Liver (tissue), 9 donors: Measurements from ENCODE around the gene TRIM14. TPM values are rescaled to one million over a fixed set of nuclear protein-coding genes. Genes with fewer than 3 reads are reported as not detected.

Experiments used
- DNase-seq: peaks from one replicate; pipeline ENCODE4 v3.0.0-alpha.2; 2017; ENCODE audit warnings: low spot score
- H3K27ac ChIP-seq, 2 donors: one replicate each; pipeline ENCODE4 v1.7.0; 2013; ENCODE audit warnings: inconsistent platforms in 2 of 2, low read length in 2 of 2, control low read depth in 1 of 2, low read depth in 1 of 2, mild to moderate bottlenecking in 1 of 2
- H3K27me3 ChIP-seq, 4 donors: one replicate each; pipeline versions ENCODE4 v1.6.1 to v1.7.0; 2013; ENCODE audit warnings: low read length in 3 of 4, inconsistent platforms in 1 of 4, mild to moderate bottlenecking in 1 of 4, moderate library complexity in 1 of 4; ENCODE audit not compliant: control insufficient read depth in 4 of 4, insufficient read depth in 4 of 4
- H3K36me3 ChIP-seq, 4 donors: one replicate each; pipeline versions ENCODE4 v1.6.1 to v1.7.0; 2013; ENCODE audit warnings: low read length in 3 of 4, mild to moderate bottlenecking in 3 of 4, low read depth in 1 of 4, moderate library complexity in 1 of 4; ENCODE audit not compliant: control insufficient read depth in 4 of 4, insufficient read depth in 3 of 4
- H3K4me1 ChIP-seq, 4 donors: one replicate each; pipeline versions ENCODE4 v1.6.1 to v1.7.0; 2013; ENCODE audit warnings: low read length in 3 of 4, mild to moderate bottlenecking in 3 of 4, moderate library complexity in 1 of 4; ENCODE audit not compliant: control insufficient read depth in 4 of 4, insufficient read depth in 4 of 4
- H3K4me3 ChIP-seq, 3 donors: one replicate each; pipeline versions ENCODE4 v1.6.1 to v1.7.0; 2013; ENCODE audit warnings: low read length in 3 of 3, control low read depth in 1 of 3, low read depth in 1 of 3, mild to moderate bottlenecking in 1 of 3
- H3K9ac ChIP-seq, 2 donors: one replicate each; pipeline ENCODE4 v1.7.0; 2013; ENCODE audit warnings: low read length in 2 of 2, mild to moderate bottlenecking in 2 of 2, moderate library complexity in 2 of 2, control low read depth in 1 of 2, low read depth in 1 of 2
- H3K9me3 ChIP-seq, 4 donors: one replicate each; pipeline versions ENCODE4 v1.6.1 to v1.7.0; 2013; ENCODE audit warnings: low read length in 3 of 4; ENCODE audit not compliant: control insufficient read depth in 4 of 4
- EGR1 ChIP-seq, 2 donors: IDR thresholded peaks; 2 replicates each; pipeline ENCODE4 v1.6.1; 2016 to 2018; ENCODE audit warnings: antibody characterized with exemption in 2 of 2, low read depth in 2 of 2
- FOXA1 ChIP-seq: IDR thresholded peaks from 2 replicates; pipeline ENCODE4 v1.6.1; 2016; ENCODE audit warnings: antibody characterized with exemption
- FOXA2 ChIP-seq: IDR thresholded peaks from 2 replicates; pipeline ENCODE4 v1.6.1; 2016; ENCODE audit warnings: antibody characterized with exemption
- GABPA ChIP-seq, 2 donors: IDR thresholded peaks in 1 of 2; conservative IDR thresholded peaks in 1 of 2; 2 replicates each; pipeline ENCODE4 v1.6.1; 2016; ENCODE audit warnings: antibody characterized with exemption in 2 of 2, mild to moderate bottlenecking in 1 of 2, moderate library complexity in 1 of 2
- HNF4A ChIP-seq, 2 donors: conservative IDR thresholded peaks; 2 replicates each; pipeline ENCODE4 v1.6.1; 2016; ENCODE audit warnings: antibody characterized with exemption in 2 of 2, mild to moderate bottlenecking in 2 of 2
- HNF4G ChIP-seq: IDR thresholded peaks from 2 replicates; pipeline ENCODE4 v1.6.1; 2016; ENCODE audit warnings: antibody characterized with exemption
- JUND ChIP-seq, 2 donors: IDR thresholded peaks; 2 replicates each; pipeline ENCODE4 v1.6.1; 2016; ENCODE audit warnings: antibody characterized with exemption in 2 of 2
- NR2F2 ChIP-seq: IDR thresholded peaks from 2 replicates; pipeline ENCODE4 v1.6.1; 2016; ENCODE audit warnings: antibody characterized with exemption
- RAD21 ChIP-seq, 2 donors: IDR thresholded peaks; 2 replicates each; pipeline ENCODE4 v1.6.1; 2016; ENCODE audit warnings: antibody characterized with exemption in 2 of 2, mild to moderate bottlenecking in 2 of 2
- RXRA ChIP-seq, 2 donors: IDR thresholded peaks; 2 replicates each; pipeline ENCODE4 v1.6.1; 2017 to 2018; ENCODE audit warnings: antibody characterized with exemption in 2 of 2, mild to moderate bottlenecking in 1 of 2
- SP1 ChIP-seq: IDR thresholded peaks from 2 replicates; pipeline ENCODE4 v1.6.1; 2018; ENCODE audit warnings: antibody characterized with exemption, mild to moderate bottlenecking
- TAF1 ChIP-seq: conservative IDR thresholded peaks from 2 replicates; pipeline ENCODE4 v1.6.1; 2016; ENCODE audit warnings: antibody characterized with exemption, mild to moderate bottlenecking
- YY1 ChIP-seq: IDR thresholded peaks from 2 replicates; pipeline ENCODE4 v1.6.1; 2016; ENCODE audit warnings: antibody characterized with exemption, mild to moderate bottlenecking
- WGBS: extraction: QIAGEN DNeasy Blood & Tissue Kit; methylation state at CpG from one replicate; pipeline ENCODE4 v1.1.7; 2013; 5-methylcytosine and 5-hydroxymethylcytosine counted together
- polyA plus RNA-seq, 2 donors: library from polyadenylated mRNA; stranded (reverse) in 1 of 2; unstranded in 1 of 2; fragments of 200-250 nt in 1 of 2; fragments of >200 nt in 1 of 2; fragmentation: Nextera tagmentation in 1 of 2; extraction: Ambion mirVana in 1 of 2; gene quantifications; one replicate each; pipeline versions ENCODE4 v1.2.1 to v1.2.3, GENCODE V29; 2013 to 2015
- total RNA-seq, 2 donors: library from RNA; depleted of rRNA; stranded (reverse); fragments of >200 nt; gene quantifications; one replicate each; pipeline ENCODE4 v1.2.3, GENCODE V29; 2014
- TF ChIP-seq, protein P1 (sequence below): fragments of 150-350 bp; IDR thresholded peaks from 2 replicates; pipeline ENCODE4 v1.5.1; 2017; ENCODE audit warnings: improper control_type of control experiment, low read depth, low read length; ENCODE audit not compliant: missing input control
- TF ChIP-seq, protein P2 (sequence below): IDR thresholded peaks from 2 replicates; pipeline ENCODE4 v1.6.1; 2016; ENCODE audit warnings: antibody characterized with exemption
- TF ChIP-seq, protein P3 (sequence below): IDR thresholded peaks from 2 replicates; pipeline ENCODE4 v1.6.1; 2016; ENCODE audit warnings: antibody characterized with exemption, mild to moderate bottlenecking
- donor health status: healthy.
- donor health status: healthy.
- donor health status: healthy.
- donor health status: healthy.
- donor health status: healthy.

The TRIM14 gene
- total and polyA plus RNA-seq, 4 donors: 15.2 to 22.0 (median 17.8) TPM

DNA sequence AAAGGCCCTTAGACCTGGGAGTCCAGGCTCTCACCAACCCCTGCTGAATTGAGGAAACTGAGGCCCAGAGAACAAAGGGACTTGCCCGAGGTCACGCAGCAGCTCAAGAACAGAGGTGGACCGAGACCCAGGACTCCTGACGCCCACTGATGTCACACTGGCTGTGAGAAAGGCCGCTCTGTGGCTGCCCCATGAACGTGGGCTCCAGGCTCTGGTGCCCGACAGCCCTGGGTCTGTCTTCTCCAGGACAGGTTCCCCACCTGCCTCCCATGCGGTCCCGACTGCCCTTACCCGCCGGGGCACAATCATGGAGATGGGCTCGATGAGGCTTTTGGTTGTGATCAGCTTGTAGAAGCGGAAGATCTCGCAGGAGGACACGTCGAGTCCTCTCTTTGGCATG lies 9.3 kb upstream of the TRIM14 start:
- Histone ChIP-seq H3K36me3 (peaks cover 0 to 8% (median 3%) of the 10 kb centered on the region in 4 donors), H3K9me3 (no peaks in the 10 kb centered on the region), H3K9ac (no peak overlapping the region), H3K27me3 (no peaks in the 10 kb centered on the region), H3K27ac (no peak overlapping the region), H3K4me1 (no peaks in the 10 kb centered on the region), H3K4me3 (no peak overlapping the region)
- 98% methylated on average over 16 of the region's 16 CpGs for WGBS
- no peak for DNase-seq
- TF ChIP-seq NR2F2 (no peak), SP1 (no peak), TAF1 (no peak), EGR1 (IDR thresholded peaks at IDR 0.05; ENCODE audit: low read depth in 2 of 2) (no peak), RXRA (IDR thresholded peaks at IDR 0.05) (no peak), GABPA (IDR thresholded peaks at IDR 0.05 in 1 of 2, conservative IDR thresholded peaks at IDR 0.05 in 1 of 2) (no peak), RAD21 (IDR thresholded peaks at IDR 0.05) (no peak), HNF4G (no peak), FOXA1 (no peak), JUND (IDR thresholded peaks at IDR 0.05) (no peak), HNF4A (conservative IDR thresholded peaks at IDR 0.05) (no peak), FOXA2 (no peak)
- TF ChIP-seq, protein P1, sequence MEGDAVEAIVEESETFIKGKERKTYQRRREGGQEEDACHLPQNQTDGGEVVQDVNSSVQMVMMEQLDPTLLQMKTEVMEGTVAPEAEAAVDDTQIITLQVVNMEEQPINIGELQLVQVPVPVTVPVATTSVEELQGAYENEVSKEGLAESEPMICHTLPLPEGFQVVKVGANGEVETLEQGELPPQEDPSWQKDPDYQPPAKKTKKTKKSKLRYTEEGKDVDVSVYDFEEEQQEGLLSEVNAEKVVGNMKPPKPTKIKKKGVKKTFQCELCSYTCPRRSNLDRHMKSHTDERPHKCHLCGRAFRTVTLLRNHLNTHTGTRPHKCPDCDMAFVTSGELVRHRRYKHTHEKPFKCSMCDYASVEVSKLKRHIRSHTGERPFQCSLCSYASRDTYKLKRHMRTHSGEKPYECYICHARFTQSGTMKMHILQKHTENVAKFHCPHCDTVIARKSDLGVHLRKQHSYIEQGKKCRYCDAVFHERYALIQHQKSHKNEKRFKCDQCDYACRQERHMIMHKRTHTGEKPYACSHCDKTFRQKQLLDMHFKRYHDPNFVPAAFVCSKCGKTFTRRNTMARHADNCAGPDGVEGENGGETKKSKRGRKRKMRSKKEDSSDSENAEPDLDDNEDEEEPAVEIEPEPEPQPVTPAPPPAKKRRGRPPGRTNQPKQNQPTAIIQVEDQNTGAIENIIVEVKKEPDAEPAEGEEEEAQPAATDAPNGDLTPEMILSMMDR: no peak
- TF ChIP-seq, protein P2, sequence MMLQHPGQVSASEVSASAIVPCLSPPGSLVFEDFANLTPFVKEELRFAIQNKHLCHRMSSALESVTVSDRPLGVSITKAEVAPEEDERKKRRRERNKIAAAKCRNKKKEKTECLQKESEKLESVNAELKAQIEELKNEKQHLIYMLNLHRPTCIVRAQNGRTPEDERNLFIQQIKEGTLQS: no peak
- TF ChIP-seq, protein P3, sequence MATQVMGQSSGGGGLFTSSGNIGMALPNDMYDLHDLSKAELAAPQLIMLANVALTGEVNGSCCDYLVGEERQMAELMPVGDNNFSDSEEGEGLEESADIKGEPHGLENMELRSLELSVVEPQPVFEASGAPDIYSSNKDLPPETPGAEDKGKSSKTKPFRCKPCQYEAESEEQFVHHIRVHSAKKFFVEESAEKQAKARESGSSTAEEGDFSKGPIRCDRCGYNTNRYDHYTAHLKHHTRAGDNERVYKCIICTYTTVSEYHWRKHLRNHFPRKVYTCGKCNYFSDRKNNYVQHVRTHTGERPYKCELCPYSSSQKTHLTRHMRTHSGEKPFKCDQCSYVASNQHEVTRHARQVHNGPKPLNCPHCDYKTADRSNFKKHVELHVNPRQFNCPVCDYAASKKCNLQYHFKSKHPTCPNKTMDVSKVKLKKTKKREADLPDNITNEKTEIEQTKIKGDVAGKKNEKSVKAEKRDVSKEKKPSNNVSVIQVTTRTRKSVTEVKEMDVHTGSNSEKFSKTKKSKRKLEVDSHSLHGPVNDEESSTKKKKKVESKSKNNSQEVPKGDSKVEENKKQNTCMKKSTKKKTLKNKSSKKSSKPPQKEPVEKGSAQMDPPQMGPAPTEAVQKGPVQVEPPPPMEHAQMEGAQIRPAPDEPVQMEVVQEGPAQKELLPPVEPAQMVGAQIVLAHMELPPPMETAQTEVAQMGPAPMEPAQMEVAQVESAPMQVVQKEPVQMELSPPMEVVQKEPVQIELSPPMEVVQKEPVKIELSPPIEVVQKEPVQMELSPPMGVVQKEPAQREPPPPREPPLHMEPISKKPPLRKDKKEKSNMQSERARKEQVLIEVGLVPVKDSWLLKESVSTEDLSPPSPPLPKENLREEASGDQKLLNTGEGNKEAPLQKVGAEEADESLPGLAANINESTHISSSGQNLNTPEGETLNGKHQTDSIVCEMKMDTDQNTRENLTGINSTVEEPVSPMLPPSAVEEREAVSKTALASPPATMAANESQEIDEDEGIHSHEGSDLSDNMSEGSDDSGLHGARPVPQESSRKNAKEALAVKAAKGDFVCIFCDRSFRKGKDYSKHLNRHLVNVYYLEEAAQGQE: no peak

DNA sequence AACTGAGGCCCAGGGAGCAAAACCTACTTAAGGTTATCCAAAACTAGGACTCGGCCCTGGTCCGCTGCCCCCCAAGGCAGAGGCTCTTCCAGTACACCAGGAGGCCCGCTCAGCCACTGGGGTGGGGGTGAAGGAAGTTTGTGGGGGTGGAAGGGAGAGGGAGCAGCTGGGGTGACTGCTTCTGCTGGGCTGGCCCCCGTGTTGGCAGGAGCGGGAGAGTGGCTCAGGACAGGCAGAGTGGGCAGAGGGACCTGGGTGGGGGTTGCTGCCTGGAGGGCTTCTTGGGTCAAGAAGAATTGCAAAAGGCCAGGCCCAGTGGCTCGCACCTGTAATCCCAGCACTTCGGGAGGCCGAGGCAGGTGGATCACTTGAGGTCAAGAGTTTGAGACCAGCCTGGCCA lies 8.2 kb upstream of the TRIM14 start:
- Histone ChIP-seq H3K9me3 (no peaks in the 10 kb centered on the region), H3K4me3 (no peak overlapping the region), H3K27me3 (no peaks in the 10 kb centered on the region), H3K36me3 (peaks cover 0 to 5% (median 3%) of the 10 kb centered on the region in 4 donors), H3K4me1 (no peaks in the 10 kb centered on the region), H3K9ac (no peak overlapping the region), H3K27ac (no peak overlapping the region)
- WGBS: 96% methylated on average over 8 of the region's 8 CpGs
- TF ChIP-seq NR2F2 (no peak), FOXA2 (no peak), JUND (IDR thresholded peaks at IDR 0.05) (no peak), SP1 (no peak), RAD21 (IDR thresholded peaks at IDR 0.05) (no peak), YY1 (no peak), FOXA1 (no peak)
- DNase-seq: no peak
